Uterus (tissue), 4 donors: Measurements from ENCODE around the gene HOXA10. TPM values are rescaled to one million over a fixed set of nuclear protein-coding genes. Genes with fewer than 3 reads are reported as not detected.

Experiments
- DNase-seq, 2 donors: peaks; one replicate each; pipeline ENCODE4 v3.0.0-alpha.2; 2019 to 2020
- H3K27ac ChIP-seq, 2 donors: fragments of 200-600 bp; sonication (generic); 1 replicate in 1 of 2; 2 replicates in 1 of 2; pipeline ENCODE4 v1.5.1; 2016 to 2018
- H3K27me3 ChIP-seq, 2 donors: fragments of 200-600 bp; sonication (generic); one replicate each; pipeline ENCODE4 v1.5.1; 2018 to 2019; ENCODE audit warnings: control low read depth in 1 of 2
- H3K36me3 ChIP-seq, 2 donors: fragments of 200-600 bp; sonication (generic); one replicate each; pipeline ENCODE4 v1.5.1; 2019; ENCODE audit warnings: control low read depth in 1 of 2
- H3K4me1 ChIP-seq, 2 donors: fragments of 200-600 bp; sonication (generic); one replicate each; pipeline ENCODE4 v1.5.1; 2018 to 2019; ENCODE audit warnings: control low read depth in 1 of 2
- H3K4me3 ChIP-seq, 2 donors: fragments of 200-600 bp; sonication (generic); 1 replicate in 1 of 2; 2 replicates in 1 of 2; pipeline ENCODE4 v1.5.1; 2018 to 2019; ENCODE audit warnings: mild to moderate bottlenecking in 1 of 2
- H3K9me3 ChIP-seq, 2 donors: fragments of 200-600 bp; sonication (generic); one replicate each; pipeline ENCODE4 v1.5.1; 2019; ENCODE audit warnings: control low read depth in 1 of 2
- POLR2A ChIP-seq, 2 donors: fragments of 450-650 bp; IDR thresholded peaks; one replicate each; pipeline ENCODE4 v1.6.1; 2016; ENCODE audit warnings: antibody characterized with exemption in 2 of 2, mild to moderate bottlenecking in 1 of 2, moderate library complexity in 1 of 2
- intact Hi-C: fragments of 100-400 bp; cut with DNase I; formaldehyde crosslinking; loops from one replicate; pipeline ENCODE4 v1.15.1; 2023; ENCODE audit warnings: low total_unique reads
- total RNA-seq, 4 donors: library from RNA; depleted of rRNA in 3 of 4; stranded (reverse); fragments of >200 nt in 3 of 4; gene quantifications; one replicate each; pipeline versions ENCODE4 v1.1.0 to v1.2.4, GENCODE V29; 2014 to 2023
- TF ChIP-seq, protein P1 (sequence below), 4 experiments: fragments of 200-600 bp in 2 of 4; fragments of 450-650 bp in 2 of 4; sonication (generic) in 2 of 4; IDR thresholded peaks; one replicate each; pipeline ENCODE4 v1.5.1; 2016 to 2019; ENCODE audit warnings: antibody characterized with exemption in 4 of 4, mild to moderate bottlenecking in 2 of 4, moderate library complexity in 1 of 4
- donor health status: DM: yes; HTN: yes; CAD: no.

HOXA10 gene
- total RNA-seq, 4 donors from 2014 or later = 50.0 to 114 (median 69.0) TPM

DNA sequence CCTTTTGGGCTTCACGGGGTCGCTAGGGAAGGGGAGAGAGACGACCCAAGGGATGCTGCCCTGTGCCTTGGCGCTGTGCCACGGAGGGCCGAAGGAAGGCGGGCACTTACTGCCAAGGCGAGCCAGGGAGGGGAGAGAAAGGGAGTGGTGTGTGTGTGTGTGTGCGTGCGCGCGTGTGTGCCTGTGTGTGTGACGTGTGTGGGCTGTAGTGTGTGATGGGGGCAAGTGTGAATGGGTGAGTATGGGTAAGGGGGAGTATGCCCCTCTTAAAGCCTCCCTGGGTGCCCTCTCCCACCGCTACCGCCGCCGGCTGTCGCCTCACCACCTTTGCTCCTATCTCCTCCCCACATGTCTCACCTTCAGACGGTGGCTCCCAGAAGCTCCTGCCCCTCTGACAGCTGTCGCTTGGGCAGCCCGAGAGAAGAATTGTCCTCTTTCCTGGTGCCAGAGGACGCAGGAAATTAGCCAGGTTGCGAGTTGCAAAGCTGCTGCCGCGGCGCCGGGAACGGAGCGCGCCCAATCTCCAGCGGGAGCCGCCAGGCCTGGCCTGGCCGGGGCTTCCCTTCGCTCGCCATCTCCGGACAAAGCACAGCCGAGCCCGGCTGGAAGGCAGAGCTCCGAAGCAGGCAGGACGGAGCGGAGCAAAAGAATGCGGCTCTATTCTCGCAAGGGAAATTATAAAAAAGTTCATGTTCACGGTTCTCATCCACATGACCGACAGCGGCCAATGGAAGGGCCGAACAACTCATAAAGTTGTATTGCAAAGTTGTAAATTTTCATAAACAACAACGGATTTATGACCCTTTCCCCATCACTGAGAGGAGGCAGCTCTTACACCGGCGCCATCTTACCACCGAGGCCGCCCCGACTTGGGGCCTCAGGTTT is 21.9 kb downstream of the HOXA10 start, which contains the start of gene HOXA3:
HOXA3 (minus strand) TSS at position 653 of the 885 bp plus-strand sequence. CDS start 41,943 bp downstream, outside the sequence.
- Histone ChIP-seq H3K4me1 (peaks cover 0 to 4% of the 10 kb centered on the region in 2 donors), H3K27me3 (no peaks in the 10 kb centered on the region), H3K4me3 (peak within 1 kb of the TSS; percentile 59 to 67), H3K36me3 (no peaks in the 10 kb centered on the region), H3K9me3 (no peaks in the 10 kb centered on the region), H3K27ac (peak within 1 kb of the TSS; percentile 96)
- peak; percentile 72 to 87 for DNase-seq
- intact Hi-C loops = no loop called here
- peak; percentile 72 to 75 for TF ChIP-seq POLR2A (IDR thresholded peaks at IDR 0.05)
- TF ChIP-seq, protein P1, sequence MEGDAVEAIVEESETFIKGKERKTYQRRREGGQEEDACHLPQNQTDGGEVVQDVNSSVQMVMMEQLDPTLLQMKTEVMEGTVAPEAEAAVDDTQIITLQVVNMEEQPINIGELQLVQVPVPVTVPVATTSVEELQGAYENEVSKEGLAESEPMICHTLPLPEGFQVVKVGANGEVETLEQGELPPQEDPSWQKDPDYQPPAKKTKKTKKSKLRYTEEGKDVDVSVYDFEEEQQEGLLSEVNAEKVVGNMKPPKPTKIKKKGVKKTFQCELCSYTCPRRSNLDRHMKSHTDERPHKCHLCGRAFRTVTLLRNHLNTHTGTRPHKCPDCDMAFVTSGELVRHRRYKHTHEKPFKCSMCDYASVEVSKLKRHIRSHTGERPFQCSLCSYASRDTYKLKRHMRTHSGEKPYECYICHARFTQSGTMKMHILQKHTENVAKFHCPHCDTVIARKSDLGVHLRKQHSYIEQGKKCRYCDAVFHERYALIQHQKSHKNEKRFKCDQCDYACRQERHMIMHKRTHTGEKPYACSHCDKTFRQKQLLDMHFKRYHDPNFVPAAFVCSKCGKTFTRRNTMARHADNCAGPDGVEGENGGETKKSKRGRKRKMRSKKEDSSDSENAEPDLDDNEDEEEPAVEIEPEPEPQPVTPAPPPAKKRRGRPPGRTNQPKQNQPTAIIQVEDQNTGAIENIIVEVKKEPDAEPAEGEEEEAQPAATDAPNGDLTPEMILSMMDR (IDR thresholded peaks at IDR 0.05) = no peak

GRCh38 chr7:27151341-27151930 is 22.7 kb downstream of the HOXA10 start:
- Histone ChIP-seq H3K4me1 (peaks cover 0 to 4% of the 10 kb centered on the region in 2 donors), H3K9me3 (no peaks in the 10 kb centered on the region), H3K4me3 (peak overlapping the region; percentile 59 to 67), H3K27me3 (no peaks in the 10 kb centered on the region), H3K36me3 (no peaks in the 10 kb centered on the region), H3K27ac (peak overlapping the region; percentile 96)
- TF ChIP-seq, protein P1 (IDR thresholded peaks at IDR 0.05) = no peak
- no peak for TF ChIP-seq POLR2A (IDR thresholded peaks at IDR 0.05)
- peak; percentile 53 to 58 for DNase-seq
- intact Hi-C loops = no loop called here

DNA sequence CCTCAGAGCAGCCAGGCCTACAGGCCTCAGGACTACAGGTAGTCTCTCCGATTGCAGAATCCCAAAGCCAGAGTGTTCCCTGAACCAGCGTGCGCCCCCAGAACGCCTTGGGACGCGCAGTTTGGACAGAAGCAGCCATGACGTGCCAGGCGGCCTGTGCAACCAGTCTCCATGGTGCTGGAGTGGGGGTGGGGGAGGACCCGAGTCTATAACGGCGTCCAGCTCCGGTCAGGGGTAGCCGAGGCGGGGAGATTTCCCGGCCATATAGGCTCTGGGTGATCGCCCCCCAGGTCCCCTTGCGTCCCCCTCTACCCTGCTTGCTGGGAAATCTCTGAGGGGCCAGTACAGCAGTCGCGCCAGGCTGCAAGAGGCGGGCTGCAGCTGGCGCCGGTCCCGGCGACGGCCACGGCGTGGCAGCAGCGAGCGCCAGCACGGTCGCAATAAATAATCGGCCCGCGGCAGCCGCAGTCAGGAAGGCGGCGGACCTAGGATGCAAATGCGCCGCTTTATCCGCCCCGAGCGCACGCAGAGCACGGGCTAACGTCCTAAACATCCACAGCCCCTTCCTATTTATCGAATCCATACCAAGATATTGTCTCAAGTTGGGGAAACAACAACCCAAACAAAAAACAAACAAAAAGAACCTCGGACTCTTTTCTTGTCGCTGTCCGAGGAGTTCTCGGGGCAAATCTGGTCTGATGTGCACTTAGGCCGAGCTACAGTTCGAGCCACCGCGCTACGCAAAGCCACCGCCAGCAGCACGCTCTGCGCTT is 23.4 kb downstream of the HOXA10 start:
- TF ChIP-seq, protein P1 (IDR thresholded peaks at IDR 0.05) = peak; percentile 78 to 90 (median 82)
- TF ChIP-seq POLR2A (IDR thresholded peaks at IDR 0.05) = peak; percentile 78 to 82
- DNase-seq = peak; percentile 77 to 85
- intact Hi-C loops = no loop called here
- Histone ChIP-seq H3K36me3 (no peaks in the 10 kb centered on the region), H3K27me3 (no peaks in the 10 kb centered on the region), H3K4me1 (peaks cover 0 to 4% of the 10 kb centered on the region in 2 donors), H3K4me3 (peak overlapping the region; percentile 59 to 67), H3K27ac (peak overlapping the region; percentile 96), H3K9me3 (no peaks in the 10 kb centered on the region)

DNA sequence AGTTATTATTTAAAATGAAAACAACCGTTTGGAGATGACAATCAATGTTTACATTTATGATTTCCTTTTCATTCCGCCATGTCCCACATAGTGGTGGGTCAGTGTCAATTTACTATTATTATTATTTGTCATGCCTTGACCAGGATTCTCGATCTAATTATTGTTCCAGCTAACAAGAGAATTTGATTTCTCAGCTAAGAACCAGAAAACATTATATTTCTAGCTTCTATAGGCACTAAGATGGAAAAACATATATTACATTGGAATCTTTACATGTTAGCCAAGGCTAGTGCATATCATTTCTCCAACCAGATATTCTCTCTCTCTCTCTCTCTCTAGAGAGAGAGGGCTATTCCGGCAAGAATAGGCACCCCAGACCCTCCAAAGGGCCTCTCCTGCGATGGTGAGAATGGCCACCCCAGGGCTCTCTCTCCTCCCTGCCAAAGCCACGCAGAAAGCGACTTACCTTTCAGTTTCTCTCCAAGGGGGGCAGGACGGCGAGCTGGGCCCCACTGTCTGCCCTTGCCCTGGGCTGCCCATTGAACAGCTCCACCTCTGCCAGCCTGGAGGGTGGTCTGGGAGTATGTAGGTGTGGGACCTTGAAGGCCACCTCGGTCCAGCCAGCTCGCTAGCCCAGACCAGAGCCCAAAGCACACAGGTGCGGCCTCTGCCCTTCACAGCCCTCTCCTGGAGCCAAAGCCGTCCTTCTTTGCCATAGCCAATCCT is 24.1 kb downstream of the HOXA10 start:
- Histone ChIP-seq H3K36me3 (no peaks in the 10 kb centered on the region), H3K9me3 (no peaks in the 10 kb centered on the region), H3K4me1 (no peaks in the 10 kb centered on the region), H3K27ac (peak overlapping the region; percentile 96), H3K4me3 (peak overlapping the region; percentile 59 to 67), H3K27me3 (no peaks in the 10 kb centered on the region)
- TF ChIP-seq, protein P1 (IDR thresholded peaks at IDR 0.05) = no peak
- no peak for TF ChIP-seq POLR2A (IDR thresholded peaks at IDR 0.05)
- peak; percentile 23 to 39 for DNase-seq
- intact Hi-C loops = loop anchor here (10.0 kb wide), 1 partner anchor 55 kb away; the partner anchor contains the start of gene HOXA1
